Astrocyte (in vitro differentiated cells and primary cell): ENCODE measurements around the gene INHBE.

Experiments used
- CTCF ChIP-seq: IDR thresholded peaks from 2 replicates; pipeline ENCODE4 v1.5.1; 2011; ENCODE audit warnings: low read depth, mild to moderate bottlenecking, inconsistent platforms, low read length, moderate library complexity; ENCODE audit not compliant: insufficient read depth
- EZH2 ChIP-seq: IDR thresholded peaks from 2 replicates; pipeline ENCODE4 v1.6.1; 2012; ENCODE audit warnings: mild to moderate bottlenecking, low read length, inconsistent platforms; ENCODE audit not compliant: insufficient read depth

- TF ChIP-seq CTCF (no peak), EZH2 (no peak)
Observed at GRCh38 chr12:57473392-57473791, 18.3 kb downstream of the INHBE start.
